ENCODE data around the gene CLASRP.

The CLASRP gene

GRCh38 chr19:45041125-45041524 is 2.3 kb downstream of the CLASRP start:
- H3K27ac ChIP-seq: no peak overlapping the region
- H3K36me3 ChIP-seq: peaks cover 74% of the 10 kb centered on the region
- H4K20me1 ChIP-seq: peaks cover 73% of the 10 kb centered on the region
- H3K4me3 ChIP-seq: no peak overlapping the region
- H3K4me1 ChIP-seq: peaks cover 33% of the 10 kb centered on the region
- TF ChIP-seq Cebpa-rat (IDR thresholded peaks at IDR 0.05): no peak
- H3K9ac ChIP-seq: peak overlapping the region; percentile 41; the same call in 1 of the 2 replicates
- H3K4me2 ChIP-seq: peak overlapping the region; percentile 95; the same call in 1 of the 2 replicates
- H3K9me3 ChIP-seq: no peaks in the 10 kb centered on the region
- H3K27me3 ChIP-seq: no peaks in the 10 kb centered on the region

GRCh38 chr19:45045671-45046353 is 7.0 kb downstream of the CLASRP start:
- Histone ChIP-seq H3K36me3 (peaks cover 90% of the 10 kb centered on the region), H3K9me3 (no peaks in the 10 kb centered on the region), H3K9ac (peak overlapping the region; percentile 43; the same call in 1 of the 2 replicates), H3K4me3 (no peak overlapping the region), H3K27me3 (no peaks in the 10 kb centered on the region), H3K4me2 (peak overlapping the region; percentile 36; the same call in 1 of the 2 replicates), H3K27ac (no peak overlapping the region), H3K4me1 (peaks cover 31% of the 10 kb centered on the region), H4K20me1 (peaks cover 100% of the 10 kb centered on the region)
- no peak for TF ChIP-seq Cebpa-rat (IDR thresholded peaks at IDR 0.05)

- Histone ChIP-seq H4K20me1 (peaks cover 100% of the 10 kb centered on the region), H3K9me3 (no peaks in the 10 kb centered on the region), H3K36me3 (peaks cover 90% of the 10 kb centered on the region), H3K4me1 (peaks cover 29% of the 10 kb centered on the region), H3K4me2 (peak overlapping the region; percentile 36), H3K4me3 (no peak overlapping the region), H3K9ac (0 out of 2 replicates have a peak overlapping the region, but pooled peaks have one; percentile 43), H3K27ac (no peak overlapping the region), H3K27me3 (no peaks in the 10 kb centered on the region)
- TF ChIP-seq Cebpa-rat (IDR thresholded peaks at IDR 0.05): no peak
Observed at GRCh38 chr19:45046355-45046754, 7.5 kb downstream of the CLASRP start.

DNA sequence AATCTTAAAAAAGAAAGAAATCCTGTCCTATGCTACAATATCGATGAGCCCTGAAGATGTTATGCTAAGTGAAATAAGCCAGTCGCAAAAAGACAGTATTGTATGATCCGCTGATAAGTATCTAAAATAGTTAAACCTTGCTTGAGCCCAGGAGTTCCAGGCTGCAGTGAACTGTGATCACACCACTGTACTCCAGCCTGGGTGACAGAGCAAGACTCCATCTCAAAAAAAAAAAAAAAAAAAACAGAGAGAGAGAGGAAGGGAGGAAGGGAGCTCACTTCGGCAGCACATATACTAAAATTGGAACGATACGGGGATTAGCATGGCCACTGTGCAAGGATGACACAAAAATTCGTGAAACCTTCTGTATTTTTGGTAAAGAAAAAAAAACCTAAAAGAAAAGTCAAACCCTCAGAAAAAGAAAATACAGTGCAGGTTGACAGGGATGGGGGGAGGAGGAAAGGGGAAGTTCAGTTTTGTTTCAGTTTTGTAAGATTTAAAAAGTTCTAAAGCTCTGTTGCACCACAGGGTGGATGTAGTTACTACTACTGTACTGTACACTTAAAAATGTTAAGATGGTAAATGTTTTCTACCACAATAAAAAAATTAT is 8.4 kb downstream of the CLASRP start:
- peaks cover 100% of the 10 kb centered on the region for H4K20me1 ChIP-seq
- no peak overlapping the region for H3K4me3 ChIP-seq
- H3K4me1 ChIP-seq: peaks cover 37% of the 10 kb centered on the region
- peak overlapping the region; percentile 46 for H3K9ac ChIP-seq
- TF ChIP-seq Cebpa-rat (IDR thresholded peaks at IDR 0.05): no peak
- H3K27ac ChIP-seq: no peak overlapping the region
- peak overlapping the region; percentile 36 for H3K4me2 ChIP-seq
- peaks cover 90% of the 10 kb centered on the region for H3K36me3 ChIP-seq
- no peaks in the 10 kb centered on the region for H3K27me3 ChIP-seq
- no peaks in the 10 kb centered on the region for H3K9me3 ChIP-seq

GRCh38 chr19:45049073-45049736 is 10.4 kb downstream of the CLASRP start:
- Histone ChIP-seq H4K20me1 (peaks cover 100% of the 10 kb centered on the region), H3K9ac (peak overlapping the region; percentile 31; the same call in 1 of the 2 replicates), H3K4me3 (no peak overlapping the region), H3K4me1 (peaks cover 41% of the 10 kb centered on the region), H3K27me3 (no peaks in the 10 kb centered on the region), H3K4me2 (no peak overlapping the region), H3K27ac (peak overlapping the region; percentile 6; the same call in 1 of the 2 replicates), H3K36me3 (peaks cover 90% of the 10 kb centered on the region), H3K9me3 (no peaks in the 10 kb centered on the region)
- TF ChIP-seq Cebpa-rat (IDR thresholded peaks at IDR 0.05): no peak

GRCh38 chr19:45050036-45050435 is 11.2 kb downstream of the CLASRP start:
- peaks cover 100% of the 10 kb centered on the region for H4K20me1 ChIP-seq
- H3K4me2 ChIP-seq: no peak overlapping the region
- no peaks in the 10 kb centered on the region for H3K9me3 ChIP-seq
- no peak for TF ChIP-seq Cebpa-rat (IDR thresholded peaks at IDR 0.05)
- peaks cover 90% of the 10 kb centered on the region for H3K36me3 ChIP-seq
- no peak overlapping the region for H3K4me3 ChIP-seq
- no peaks in the 10 kb centered on the region for H3K27me3 ChIP-seq
- peaks cover 41% of the 10 kb centered on the region for H3K4me1 ChIP-seq
- no peak overlapping the region for H3K27ac ChIP-seq
- no peak overlapping the region for H3K9ac ChIP-seq

DNA sequence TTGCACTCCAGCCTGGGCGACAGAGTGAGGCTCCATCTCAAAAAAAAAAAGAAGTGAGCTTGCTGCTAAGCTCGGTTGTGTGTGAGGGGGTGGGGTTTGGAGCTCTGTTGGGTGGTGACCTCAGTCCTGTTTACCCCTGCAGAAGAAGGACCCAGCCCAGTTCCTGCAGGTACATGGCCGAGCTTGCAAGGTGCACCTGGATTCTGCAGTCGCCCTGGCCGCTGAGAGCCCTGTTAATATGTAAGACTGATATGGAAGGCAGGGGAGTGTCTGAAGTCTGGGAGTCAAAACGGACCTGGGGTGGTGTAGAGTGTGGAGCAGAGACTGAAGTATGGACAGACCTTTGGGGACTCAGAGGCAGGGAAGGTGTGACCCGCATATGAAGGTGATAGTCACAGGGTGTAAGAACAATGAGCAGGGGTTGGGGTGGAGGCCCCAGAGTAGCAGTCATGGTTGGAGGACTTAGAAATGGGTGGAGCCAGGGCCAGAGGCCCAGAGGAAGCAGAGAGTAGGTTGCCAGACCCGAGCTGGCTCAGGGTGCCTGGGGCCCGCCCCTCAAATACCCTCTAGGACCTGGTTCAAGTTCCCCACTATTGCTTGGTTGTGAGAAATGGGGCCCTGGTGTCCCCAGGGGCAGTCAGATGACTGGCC is 13.2 kb downstream of the CLASRP start:
- no peak overlapping the region for H3K4me3 ChIP-seq
- peaks cover 90% of the 10 kb centered on the region for H3K36me3 ChIP-seq
- no peak for TF ChIP-seq Cebpa-rat (IDR thresholded peaks at IDR 0.05)
- H3K4me2 ChIP-seq: no peak overlapping the region
- H3K9ac ChIP-seq: 0 out of 2 replicates have a peak overlapping the region, but pooled peaks have one; percentile 24
- 0 out of 2 replicates have a peak overlapping the region, but pooled peaks have one; percentile 13 for H3K27ac ChIP-seq
- no peaks in the 10 kb centered on the region for H3K27me3 ChIP-seq
- peaks cover 25% of the 10 kb centered on the region for H3K4me1 ChIP-seq
- no peaks in the 10 kb centered on the region for H3K9me3 ChIP-seq
- peaks cover 100% of the 10 kb centered on the region for H4K20me1 ChIP-seq

DNA sequence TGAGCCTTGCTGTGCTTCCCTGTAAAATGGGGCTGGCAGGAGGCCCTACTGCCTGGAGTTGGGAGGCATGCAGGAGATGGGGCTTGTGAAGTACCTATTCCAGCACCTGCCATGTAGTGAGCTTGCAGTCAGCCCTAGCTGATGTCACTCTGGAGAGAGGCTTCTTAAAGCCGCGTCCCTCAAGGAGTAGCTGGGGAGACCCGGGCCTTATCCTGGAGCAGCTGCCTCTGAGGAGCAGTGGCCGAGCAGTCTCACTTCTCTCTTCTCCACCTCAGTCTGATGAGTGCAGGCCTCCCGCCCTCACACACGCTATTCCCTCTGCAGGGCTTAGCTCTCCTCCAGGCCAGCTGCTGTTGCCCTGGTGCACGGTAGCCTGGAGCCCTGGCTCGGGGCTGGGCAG is 18.0 kb downstream of the CLASRP start:
- H3K4me1 ChIP-seq: peaks cover 8% of the 10 kb centered on the region
- H3K36me3 ChIP-seq: peaks cover 100% of the 10 kb centered on the region
- no peak overlapping the region for H3K4me3 ChIP-seq
- H3K4me2 ChIP-seq: no peak overlapping the region
- peaks cover 92% of the 10 kb centered on the region for H4K20me1 ChIP-seq
- no peaks in the 10 kb centered on the region for H3K9me3 ChIP-seq
- H3K27ac ChIP-seq: no peak overlapping the region
- H3K9ac ChIP-seq: no peak overlapping the region
- no peak for TF ChIP-seq Cebpa-rat (IDR thresholded peaks at IDR 0.05)
- H3K27me3 ChIP-seq: no peaks in the 10 kb centered on the region

- H3K4me1 ChIP-seq: peaks cover 2% of the 10 kb centered on the region
- H3K4me2 ChIP-seq: no peak overlapping the region
- H3K9me3 ChIP-seq: no peaks in the 10 kb centered on the region
- H3K36me3 ChIP-seq: peaks cover 100% of the 10 kb centered on the region
- no peak for TF ChIP-seq Cebpa-rat (IDR thresholded peaks at IDR 0.05)
- H3K27ac ChIP-seq: no peak overlapping the region
- H3K4me3 ChIP-seq: no peak overlapping the region
- peaks cover 85% of the 10 kb centered on the region for H4K20me1 ChIP-seq
- no peak overlapping the region for H3K9ac ChIP-seq
- no peaks in the 10 kb centered on the region for H3K27me3 ChIP-seq
Observed at GRCh38 chr19:45057444-45057843, 18.6 kb downstream of the CLASRP start.

All from BLaER1 (cell line).